DMS 273 treated with DMSO at 0.1 percent for 48 hours (cell line): ENCODE data around the gene FSTL4.

Source experiments
- DNase-seq: peaks from one replicate; lab custom pipeline; 2025; lab: John Stamatoyannopoulos, UW

Gene FSTL4

GRCh38 chr5:133475986-133476385 is 136.4 kb downstream of the FSTL4 start:
- DNase-seq = no peak

- no peak for DNase-seq
These were observed 137.3 kb downstream of the FSTL4 start for GRCh38 chr5:133474851-133475590.

DNA sequence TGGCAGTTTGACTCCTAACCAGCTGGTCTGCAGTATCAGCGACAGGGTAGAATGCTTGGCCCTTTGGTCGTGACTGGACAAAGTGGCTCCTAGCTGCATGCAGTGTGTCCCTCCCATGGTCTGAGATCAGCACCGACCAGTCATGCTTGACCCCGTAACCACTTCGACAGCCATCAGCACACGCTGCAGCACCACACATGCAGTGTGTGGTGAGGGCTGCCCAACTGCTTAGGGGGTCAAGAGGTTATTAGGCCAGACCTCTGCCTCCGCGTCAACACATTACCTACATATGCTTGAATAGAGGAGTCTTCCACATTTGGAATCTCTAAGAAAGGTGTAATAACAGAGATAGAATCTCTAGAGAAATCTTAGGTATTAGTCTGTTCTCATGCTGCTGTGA is 139.1 kb downstream of the FSTL4 start:
- DNase-seq = no peak

DNA sequence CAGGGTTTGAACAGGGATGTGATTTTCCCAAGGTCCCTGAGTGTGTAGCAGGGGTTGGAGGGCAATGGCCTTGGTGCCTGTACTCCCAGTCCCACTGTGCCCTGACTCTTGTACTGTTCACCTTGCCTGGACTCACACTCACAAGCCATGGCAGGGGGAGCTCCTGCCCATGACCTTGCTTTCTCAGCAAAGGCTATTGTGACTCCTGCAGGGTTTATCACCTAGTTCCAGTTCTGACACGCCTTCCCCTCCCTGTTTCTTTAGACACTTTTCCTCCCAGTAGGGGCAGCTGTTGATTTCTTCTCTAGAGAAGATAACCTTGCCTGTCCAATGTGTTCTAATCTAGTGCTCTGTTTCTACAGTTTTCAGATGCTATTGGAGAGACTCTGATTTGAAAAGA is 139.5 kb downstream of the FSTL4 start:
- no peak for DNase-seq

DNA sequence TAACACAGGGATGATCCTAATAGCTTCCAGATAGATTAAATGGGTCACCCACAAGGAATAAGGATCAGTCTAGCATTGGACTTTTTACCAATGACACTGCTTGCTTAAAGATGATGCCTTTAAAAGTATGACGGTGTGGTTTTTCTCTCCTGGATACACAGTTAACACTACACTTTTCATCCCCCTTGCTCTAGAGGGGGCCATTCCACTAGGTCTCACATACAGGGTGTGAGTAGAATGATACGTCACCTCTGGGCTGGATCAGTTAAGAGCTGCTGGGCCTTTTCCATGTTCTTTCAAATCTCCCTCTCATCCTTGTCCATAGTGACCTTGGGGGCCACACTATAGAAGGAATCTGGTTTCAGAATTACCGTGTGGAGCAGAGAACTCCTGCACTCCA is 140.6 kb downstream of the FSTL4 start:
- DNase-seq = no peak

DNA sequence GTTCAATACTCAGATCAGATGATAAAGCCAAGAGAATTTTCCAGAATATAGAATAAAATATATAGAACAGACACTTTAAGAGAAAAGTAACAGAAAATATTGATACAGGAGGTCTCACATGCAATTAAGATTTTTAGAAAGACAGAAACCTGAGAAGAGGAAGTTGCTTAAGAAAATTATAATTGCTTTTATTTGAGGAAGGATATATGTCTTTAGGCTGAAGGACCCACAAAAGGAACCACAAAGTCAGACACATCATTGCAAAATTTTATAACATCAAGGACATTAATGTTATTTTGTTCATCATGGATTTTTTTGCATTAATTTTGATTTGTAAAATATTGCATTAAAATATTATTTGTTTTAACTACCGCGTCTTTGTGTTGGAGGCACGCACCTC is 141.5 kb downstream of the FSTL4 start:
- no peak for DNase-seq

- DNase-seq = no peak
These were observed 142.5 kb downstream of the FSTL4 start for GRCh38 chr5:133469846-133470245.

GRCh38 chr5:133469252-133469651 is 143.1 kb downstream of the FSTL4 start:
- DNase-seq = no peak

- DNase-seq = no peak
These were observed 143.7 kb downstream of the FSTL4 start for GRCh38 chr5:133468596-133468995.

- DNase-seq = no peak
These were observed 144.4 kb downstream of the FSTL4 start for GRCh38 chr5:133467826-133468463.

GRCh38 chr5:133467335-133467779 is 145.0 kb downstream of the FSTL4 start:
- DNase-seq = no peak

GRCh38 chr5:133466556-133467334 is 145.6 kb downstream of the FSTL4 start:
- DNase-seq = no peak

GRCh38 chr5:133464013-133464412 is 148.3 kb downstream of the FSTL4 start:
- no peak for DNase-seq

DNA sequence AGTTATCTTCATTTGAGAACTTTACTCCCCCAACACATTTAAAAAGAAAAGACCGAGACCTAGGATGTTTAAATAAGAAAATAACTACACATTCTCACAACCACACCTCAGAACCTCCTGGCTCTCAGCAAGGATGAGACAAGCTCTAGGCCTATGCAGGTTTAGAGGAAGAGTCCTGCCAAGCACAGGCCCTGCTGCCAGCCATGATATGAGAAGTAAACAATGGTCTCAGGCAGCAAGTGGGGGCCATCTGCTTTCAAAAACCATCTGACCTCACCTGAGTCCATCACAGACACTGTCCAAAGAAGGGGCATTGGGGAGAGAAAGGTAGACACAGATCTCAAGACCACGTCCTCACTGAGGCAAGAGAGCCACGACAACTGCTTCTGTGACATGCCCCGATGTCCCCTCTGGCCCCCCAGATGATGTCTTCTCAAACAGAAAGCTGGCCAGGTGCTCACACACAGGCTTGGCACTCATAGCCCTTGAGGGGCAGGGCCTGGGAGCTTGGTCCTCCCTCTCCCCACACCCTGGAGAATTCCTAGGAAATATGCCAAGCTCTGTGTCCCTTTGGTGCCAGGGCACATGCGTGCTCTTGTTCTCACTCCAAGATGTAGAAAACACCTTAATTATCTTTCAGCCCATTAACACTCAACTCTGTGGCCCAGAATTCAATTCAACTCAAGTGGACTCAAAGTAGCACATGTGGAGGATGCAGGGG is 150.4 kb downstream of the FSTL4 start:
- DNase-seq = no peak

- no peak for DNase-seq
These were observed 152.1 kb downstream of the FSTL4 start for GRCh38 chr5:133460172-133460758.

- no peak for DNase-seq
These were observed 152.7 kb downstream of the FSTL4 start for GRCh38 chr5:133459474-133460160.

DNA sequence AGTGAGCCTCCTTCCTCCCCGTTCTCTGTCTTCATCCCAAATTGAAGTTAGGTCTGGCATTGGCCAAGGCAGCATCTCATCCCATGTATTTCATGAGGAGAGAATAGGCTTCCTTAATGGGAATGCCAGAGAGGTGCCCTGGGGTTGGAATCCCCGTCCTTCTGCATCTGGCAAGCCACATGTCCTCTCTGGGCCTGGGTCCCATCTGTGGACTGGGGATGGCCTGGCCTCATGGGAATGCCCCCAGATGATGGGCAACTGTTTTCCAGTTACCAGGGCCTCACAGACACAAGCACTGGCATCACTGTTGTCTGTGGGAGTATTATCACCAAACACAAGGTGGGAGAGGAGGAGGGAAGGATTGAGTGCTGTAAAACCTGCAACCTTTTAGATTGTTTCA is 153.9 kb downstream of the FSTL4 start:
- no peak for DNase-seq

GRCh38 chr5:133457439-133458355 is 154.6 kb downstream of the FSTL4 start:
- DNase-seq = no peak

DNA sequence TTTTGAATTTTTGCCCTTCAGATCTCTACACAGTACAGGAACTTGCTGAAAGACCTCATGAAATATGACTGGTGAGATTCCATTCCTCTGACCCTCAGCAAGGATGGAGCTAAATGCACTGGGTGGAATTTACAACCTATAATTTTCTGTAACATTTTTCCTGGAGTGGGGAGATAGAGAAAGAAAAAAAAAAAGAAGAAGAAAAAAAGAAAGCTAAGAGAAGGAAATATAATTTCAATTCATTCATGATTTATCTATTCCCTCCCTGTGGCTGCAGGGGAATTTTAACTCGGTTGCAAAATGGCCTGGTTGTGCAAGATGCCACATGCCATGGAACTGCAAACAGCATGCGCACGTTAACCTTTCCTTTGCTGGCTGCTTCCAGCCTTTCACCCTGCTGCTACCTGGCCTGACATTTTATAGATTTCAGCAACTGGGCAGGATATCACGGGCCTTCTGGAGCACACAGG is 155.4 kb downstream of the FSTL4 start:
- no peak for DNase-seq

DNA sequence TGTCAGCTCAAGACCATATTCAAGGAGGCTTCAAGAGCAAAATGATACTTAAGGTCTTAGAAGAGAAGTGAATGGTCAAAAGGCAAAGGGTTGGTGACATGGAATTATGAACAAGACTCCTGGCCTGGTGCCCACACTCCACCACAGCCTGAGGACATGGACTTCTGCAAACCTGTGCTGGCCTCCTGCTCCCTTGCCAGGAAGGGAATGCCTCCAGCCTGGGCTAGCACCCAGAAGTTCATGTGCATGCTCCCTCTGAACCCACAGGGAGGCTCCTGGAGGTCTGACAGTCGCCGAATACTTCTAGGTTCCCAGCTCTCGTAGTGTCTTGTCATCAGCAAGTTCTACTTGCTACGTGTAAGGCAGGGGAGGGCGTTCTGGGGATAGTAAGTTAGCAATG is 156.7 kb downstream of the FSTL4 start:
- no peak for DNase-seq
